ENCODE results near the gene ATP8A2. TPM values are rescaled to one million over a fixed set of nuclear protein-coding genes. Genes with fewer than 3 reads are reported as not detected.

The ATP8A2 gene
- total and polyA plus RNA-seq, 10 of the 15 experiments (the other 5 are each of a cell fraction or from before 2014, with no cell fraction given) = 0.01 to 0.04 (median 0.04) TPM; not detected in 7

GRCh38 chr13:25902891-25903341 is 531.1 kb downstream of the ATP8A2 start (continued):
- TF ChIP-seq ZBTB33 (IDR thresholded peaks at IDR 0.05) (no peak), SKIL (IDR thresholded peaks at IDR 0.05; ENCODE audit: low read depth, poor library complexity, severe bottlenecking) (peak; percentile 27), ZBTB40 (IDR thresholded peaks at IDR 0.05; ENCODE audit: borderline replicate concordance) (no peak), ZNF622 (IDR thresholded peaks at IDR 0.05) (no peak), USF2 (IDR thresholded peaks at IDR 0.05; ENCODE audit: borderline replicate concordance, low read depth, low read length) (no peak), LARP7 (IDR thresholded peaks at IDR 0.05) (no peak), PRDM15 (CRISPR knock-in tag; IDR thresholded peaks at IDR 0.05) (no peak), CHD4 (IDR thresholded peaks at IDR 0.05) (no peak), MAX (IDR thresholded peaks at IDR 0.05; ENCODE audit: low read depth, low read length) (no peak), ZNF24 (IDR thresholded peaks at IDR 0.05) (no peak), ZZZ3 (IDR thresholded peaks at IDR 0.05; ENCODE audit: control insufficient read depth, insufficient read length, low read depth) (no peak), BHLHE40 (IDR thresholded peaks at IDR 0.05; ENCODE audit: borderline replicate concordance in 1 of 2, low read depth in 2 of 2, low read length in 1 of 2) (peak; percentile 35 to 65; a peak in 3 of 4 replicates), YBX1 (IDR thresholded peaks at IDR 0.05) (no peak), IKZF2 (IDR thresholded peaks at IDR 0.05) (peak; percentile 79 to 87), FOXK2 (IDR thresholded peaks at IDR 0.05) (no peak), MYC (IDR thresholded peaks at IDR 0.05; ENCODE audit: insufficient read depth, insufficient read length, insufficient replicate concordance, low read length, severe bottlenecking) (no peak), RB1 (IDR thresholded peaks at IDR 0.05; ENCODE audit: borderline replicate concordance) (no peak)

Measured in GM12878 (cell line).